GM23338 (cell line): Measurements from ENCODE around the gene CCDC81. TPM values are rescaled to one million over a fixed set of nuclear protein-coding genes. Genes with fewer than 3 reads are reported as not detected.

ENCODE experiments used
- ATAC-seq: fragments of 200-7000 bp; cut with Tn5 transposase; 3 replicates; pipeline ENCODE4 v1.9.1; 2020
- DNase-seq: peaks from one replicate; pipeline ENCODE4 v3.0.0-alpha.2; 2015; ENCODE audit warnings: low spot score
- H2AFZ ChIP-seq: fragments of 200-600 bp; sonication (generic); 2 replicates; pipeline ENCODE4 v1.8.0; 2016; ENCODE audit warnings: antibody characterized with exemption, mild to moderate bottlenecking, moderate library complexity
- H3F3A ChIP-seq: fragments of 200-600 bp; sonication (generic); replicated peaks from 2 replicates; pipeline ENCODE4 v1.8.0; 2017; ENCODE audit warnings: antibody characterized with exemption, mixed run types, low read depth
- H3K27ac ChIP-seq: fragments of 200-600 bp; sonication (generic); 2 replicates; pipeline ENCODE4 v1.6.1; 2016; ENCODE audit warnings: low read depth
- H3K27me3 ChIP-seq: fragments of 200-600 bp; sonication (generic); 2 replicates; pipeline ENCODE4 v1.8.0; 2016; ENCODE audit warnings: mild to moderate bottlenecking, mixed run types, moderate library complexity; ENCODE audit not compliant: insufficient read depth
- H3K36me3 ChIP-seq: fragments of 200-600 bp; sonication (generic); 2 replicates; pipeline ENCODE4 v1.8.0; 2016; ENCODE audit warnings: mild to moderate bottlenecking; ENCODE audit not compliant: insufficient read depth
- H3K4me1 ChIP-seq: fragments of 200-600 bp; sonication (generic); 2 replicates; pipeline ENCODE4 v1.8.0; 2016; ENCODE audit warnings: mild to moderate bottlenecking, moderate library complexity; ENCODE audit not compliant: insufficient read depth
- H3K4me2 ChIP-seq: fragments of 200-600 bp; sonication (generic); 2 replicates; pipeline ENCODE4 v1.7.1; 2017; ENCODE audit warnings: mixed run types
- H3K4me3 ChIP-seq: fragments of 200-600 bp; sonication (generic); 2 replicates; pipeline ENCODE4 v1.6.1; 2016; ENCODE audit warnings: mixed run types
- H3K79me2 ChIP-seq: fragments of 200-600 bp; sonication (generic); replicated peaks from 2 replicates; pipeline ENCODE4 v1.8.0; 2017; ENCODE audit warnings: mild to moderate bottlenecking; ENCODE audit not compliant: insufficient read depth
- H3K9me2 ChIP-seq: fragments of 200-600 bp; sonication (generic); 2 replicates; pipeline ENCODE4 v1.8.0; 2017; ENCODE audit not compliant: insufficient read depth
- H4K20me1 ChIP-seq: fragments of 200-600 bp; sonication (generic); replicated peaks from 2 replicates; pipeline ENCODE4 v1.8.0; 2017; ENCODE audit warnings: mild to moderate bottlenecking; ENCODE audit not compliant: insufficient read depth
- H3K27ac Mint-ChIP-seq: 2 replicates; pipeline ENCODE4 v1.8.0; 2020; ENCODE audit warnings: inconsistent platforms, mild to moderate bottlenecking, moderate library complexity, mixed read lengths
- H3K27me3 Mint-ChIP-seq: 3 replicates; pipeline ENCODE4 v1.8.0; 2022; ENCODE audit warnings: low read depth, mild to moderate bottlenecking, moderate library complexity, mixed read lengths, inconsistent platforms; ENCODE audit not compliant: insufficient read depth, poor library complexity
- H3K36me3 Mint-ChIP-seq: 3 replicates; pipeline ENCODE4 v1.8.0; 2021; ENCODE audit warnings: low read depth, mild to moderate bottlenecking, inconsistent platforms, moderate library complexity, mixed read lengths
- H3K4me1 Mint-ChIP-seq: 3 replicates; pipeline ENCODE4 v1.8.0; 2020; ENCODE audit warnings: mild to moderate bottlenecking, inconsistent platforms, mixed read lengths
- H3K4me3 Mint-ChIP-seq: 3 replicates; pipeline ENCODE4 v1.8.0; 2021; ENCODE audit warnings: moderate library complexity, mild to moderate bottlenecking, inconsistent platforms, mixed read lengths
- H3K9me3 Mint-ChIP-seq: 3 replicates; pipeline ENCODE4 v1.8.0; 2020; ENCODE audit warnings: moderate library complexity, mild to moderate bottlenecking, inconsistent platforms, mixed read lengths
- CREB1 ChIP-seq: fragments of 250-450 bp; sonication (Bioruptor Pico); IDR thresholded peaks from 2 replicates; pipeline ENCODE4 v1.5.0; 2020; ENCODE audit warnings: low read depth, mild to moderate bottlenecking, moderate library complexity
- ETS1 ChIP-seq: IDR thresholded peaks from 2 replicates; pipeline ENCODE4 v1.6.1; 2016; ENCODE audit warnings: antibody characterized with exemption
- EZH2 ChIP-seq: fragments of 200-600 bp; sonication (generic); IDR thresholded peaks from one replicate; pipeline ENCODE4 v1.8.0; 2017; ENCODE audit warnings: antibody characterized with exemption, mild to moderate bottlenecking, low read depth; ENCODE audit not compliant: unreplicated experiment
- EZH2phosphoT487 ChIP-seq: fragments of 200-600 bp; sonication (generic); IDR thresholded peaks from one replicate; pipeline ENCODE4 v1.8.1; 2018; ENCODE audit warnings: antibody characterized with exemption; ENCODE audit not compliant: unreplicated experiment
- JUNB ChIP-seq: IDR thresholded peaks from one replicate; pipeline ENCODE4 v1.6.1; 2016; ENCODE audit warnings: antibody characterized with exemption; ENCODE audit not compliant: unreplicated experiment
- NANOG ChIP-seq: IDR thresholded peaks from 2 replicates; pipeline ENCODE4 v1.6.1; 2016; ENCODE audit warnings: antibody characterized with exemption, borderline replicate concordance
- POLR2AphosphoS5 ChIP-seq: IDR thresholded peaks from 2 replicates; pipeline ENCODE4 v1.6.1; 2016; ENCODE audit warnings: antibody characterized with exemption, low read depth
- STAT1 ChIP-seq: IDR thresholded peaks from one replicate; pipeline ENCODE4 v1.6.1; 2016; ENCODE audit warnings: antibody characterized with exemption; ENCODE audit not compliant: unreplicated experiment
- ZNF114 ChIP-seq: fragments of 250-450 bp; sonication (Bioruptor Pico); IDR thresholded peaks from 2 replicates; pipeline ENCODE4 v1.5.0; 2020; ENCODE audit warnings: mild to moderate bottlenecking, moderate library complexity
- ZNF331 ChIP-seq: fragments of 250-450 bp; sonication (Bioruptor Pico); IDR thresholded peaks from 2 replicates; pipeline ENCODE4 v1.5.0; 2020; ENCODE audit warnings: low read depth, mild to moderate bottlenecking, moderate library complexity
- ZNF462 ChIP-seq: fragments of 250-450 bp; sonication (Bioruptor Pico); IDR thresholded peaks from 2 replicates; pipeline ENCODE4 v1.5.0; 2020; ENCODE audit warnings: mild to moderate bottlenecking, moderate library complexity
- polyA plus RNA-seq: library from polyadenylated mRNA; unstranded; fragments of >200 nt; fragmentation: Nextera tagmentation; extraction: Ambion mirVana; gene quantifications from 2 replicates; pipeline ENCODE4 v1.2.1, GENCODE V29; 2016
- total RNA-seq: library from RNA; depleted of rRNA; stranded (reverse); fragments of >200 nt; shearing (Covaris generic); gene quantifications from 2 replicates; pipeline ENCODE4 v1.2.3, GENCODE V29; 2014
- TF ChIP-seq, protein P1 (sequence below), 2 experiments: fragments of 200-600 bp in 1 of 2; sonication (generic) in 1 of 2; conservative IDR thresholded peaks; 2 replicates each; pipeline versions ENCODE4 v1.5.1 to v1.6.1; 2016 to 2017; ENCODE audit warnings: antibody characterized with exemption in 2 of 2, low read depth in 2 of 2, mild to moderate bottlenecking in 2 of 2, moderate library complexity in 1 of 2

CCDC81 gene
- total and polyA plus RNA-seq, 2 experiments from 2014 or later: 0.37 to 4.3 TPM

GRCh38 chr11:86390487-86390886 lies 15.8 kb downstream of the CCDC81 start:
- H3K27me3 Mint-ChIP-seq: no peaks in the 10 kb centered on the region
- Histone ChIP-seq H3K79me2 (no peaks in the 10 kb centered on the region), H2AFZ (no peak overlapping the region), H3K27me3 (no peaks in the 10 kb centered on the region), H3K4me3 (no peak overlapping the region), H4K20me1 (no peaks in the 10 kb centered on the region; the same call in 1 of the 2 replicates), H3K9me2 (no peaks in the 10 kb centered on the region), H3K4me1 (0 out of 2 replicates have a peak, but pooled peaks cover 4% of the 10 kb centered on the region), H3F3A (no peaks in the 10 kb centered on the region), H3K27ac (no peak overlapping the region), H3K4me2 (no peak overlapping the region), H3K36me3 (no peaks in the 10 kb centered on the region)
- H3K4me1 Mint-ChIP-seq: peaks cover 16% of the 10 kb centered on the region
- H3K9me3 Mint-ChIP-seq: no peaks in the 10 kb centered on the region
- ATAC-seq: no peak
- H3K36me3 Mint-ChIP-seq: no peaks in the 10 kb centered on the region
- TF ChIP-seq EZH2phosphoT487: no peak
- TF ChIP-seq, protein P1, sequence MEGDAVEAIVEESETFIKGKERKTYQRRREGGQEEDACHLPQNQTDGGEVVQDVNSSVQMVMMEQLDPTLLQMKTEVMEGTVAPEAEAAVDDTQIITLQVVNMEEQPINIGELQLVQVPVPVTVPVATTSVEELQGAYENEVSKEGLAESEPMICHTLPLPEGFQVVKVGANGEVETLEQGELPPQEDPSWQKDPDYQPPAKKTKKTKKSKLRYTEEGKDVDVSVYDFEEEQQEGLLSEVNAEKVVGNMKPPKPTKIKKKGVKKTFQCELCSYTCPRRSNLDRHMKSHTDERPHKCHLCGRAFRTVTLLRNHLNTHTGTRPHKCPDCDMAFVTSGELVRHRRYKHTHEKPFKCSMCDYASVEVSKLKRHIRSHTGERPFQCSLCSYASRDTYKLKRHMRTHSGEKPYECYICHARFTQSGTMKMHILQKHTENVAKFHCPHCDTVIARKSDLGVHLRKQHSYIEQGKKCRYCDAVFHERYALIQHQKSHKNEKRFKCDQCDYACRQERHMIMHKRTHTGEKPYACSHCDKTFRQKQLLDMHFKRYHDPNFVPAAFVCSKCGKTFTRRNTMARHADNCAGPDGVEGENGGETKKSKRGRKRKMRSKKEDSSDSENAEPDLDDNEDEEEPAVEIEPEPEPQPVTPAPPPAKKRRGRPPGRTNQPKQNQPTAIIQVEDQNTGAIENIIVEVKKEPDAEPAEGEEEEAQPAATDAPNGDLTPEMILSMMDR (conservative IDR thresholded peaks at IDR 0.05; ENCODE audit: low read depth in 2 of 2): no peak
- TF ChIP-seq ZNF331: no peak
- TF ChIP-seq NANOG: no peak
- TF ChIP-seq CREB1 (CRISPR knock-in tag): no peak
- TF ChIP-seq ZNF114: no peak
- no peak for TF ChIP-seq ETS1
- TF ChIP-seq JUNB: no peak
- TF ChIP-seq POLR2AphosphoS5: no peak
- no peak for TF ChIP-seq EZH2
- no peak for TF ChIP-seq ZNF462
- TF ChIP-seq STAT1: no peak
- no peak overlapping the region for H3K27ac Mint-ChIP-seq
- no peak for DNase-seq
- no peak overlapping the region for H3K4me3 Mint-ChIP-seq
